Measurements from ENCODE around the gene PER3. TPM values are rescaled to one million over a fixed set of nuclear protein-coding genes. Genes with fewer than 3 reads are reported as not detected.
A peak's percentile ranks its signal among the peaks of the same experiment; 100 is the strongest.

PER3 gene
- polyA plus RNA-seq, 2 of the 4 experiments (the other 2 are of a cell fraction), result 1.9 to 3.7 TPM

- no peaks in the 10 kb centered on the region for H3K4me1 ChIP-seq
- TF ChIP-seq BHLHE40 (IDR thresholded peaks at IDR 0.05; ENCODE audit: low read depth, low read length) (no peak), TFCP2L1 (CRISPR knock-in tag; IDR thresholded peaks at IDR 0.05) (no peak), CBX8 (IDR thresholded peaks at IDR 0.05) (no peak), EP300 (IDR thresholded peaks at IDR 0.05) (no peak), MYC (IDR thresholded peaks at IDR 0.05; ENCODE audit: borderline replicate concordance, low read length) (no peak), ZC3H11A (IDR thresholded peaks at IDR 0.05) (no peak), POLR2AphosphoS2 (conservative IDR thresholded peaks at IDR 0.05; ENCODE audit: low read length) (no peak), CBX2 (IDR thresholded peaks at IDR 0.05; ENCODE audit: borderline replicate concordance, low read depth) (no peak), ELK1 (IDR thresholded peaks at IDR 0.05; ENCODE audit: low read depth, low read length) (no peak), JUNB (IDR thresholded peaks at IDR 0.05) (no peak), ZFP36 (IDR thresholded peaks at IDR 0.05; ENCODE audit: borderline replicate concordance, partially characterized antibody) (no peak), KDM1A (IDR thresholded peaks at IDR 0.05; ENCODE audit: low read depth) (no peak)
- H3K4me2 ChIP-seq, result no peak overlapping the region
- no peak overlapping the region for H3K4me3 ChIP-seq
- ChIA-PET CTCF (interaction anchor here (0.8 to 11.5 kb wide), 27 partner anchors 8 to 1034 kb away, joined by 3 to 410 read pairs (median 5); no protein-coding TSS in a partner anchor), POLR2A (interaction anchor here (1.8 kb wide), 1 partner anchor 86 kb away, joined by 6 read pairs; no protein-coding TSS in a partner anchor)
- no peak overlapping the region for H3K27ac ChIP-seq
- no peak for ATAC-seq
- no peak for FAIRE-seq
- H3K9me3 ChIP-seq, result no peaks in the 10 kb centered on the region
- WGBS (ENCODE audit: missing lambda C conversion rate), result 38% methylated on average over 3 of the region's 3 CpGs
- DNase-seq (ENCODE audit: low read depth in 1 of 2, low spot score in 1 of 2), result no peak
These were observed 30.4 kb upstream of the PER3 start for GRCh38 chr1:7753641-7754040.

GRCh38 chr1:7754234-7754633 is 29.9 kb upstream of the PER3 start:
- ATAC-seq (no peak), DNase-seq (ENCODE audit: low read depth in 1 of 2, low spot score in 1 of 2) (no peak), FAIRE-seq (no peak)
- TF ChIP-seq FOSB (CRISPR knock-in tag; IDR thresholded peaks at IDR 0.05), result no peak
- TF ChIP-seq HOXB5 (CRISPR knock-in tag; IDR thresholded peaks at IDR 0.05), result no peak
- TF ChIP-seq CHD2 (IDR thresholded peaks at IDR 0.05; ENCODE audit: low read length, partially characterized antibody), result no peak
- no peak for TF ChIP-seq POLR2AphosphoS2 (conservative IDR thresholded peaks at IDR 0.05; ENCODE audit: low read length)
- no peak for TF ChIP-seq HOXB13 (CRISPR knock-in tag; IDR thresholded peaks at IDR 0.05; ENCODE audit: low read depth)
- TF ChIP-seq KDM1A (IDR thresholded peaks at IDR 0.05; ENCODE audit: low read depth), result no peak
- no peak for TF ChIP-seq TP53 (CRISPR knock-in tag; IDR thresholded peaks at IDR 0.05)
- WGBS (ENCODE audit: missing lambda C conversion rate), result 49% methylated on average over 3 of the region's 3 CpGs
- CTCF ChIA-PET, result interaction anchor here (1.2 to 11.5 kb wide), 9 partner anchors 9 to 152 kb away, joined by 3 to 410 read pairs (median 36); no protein-coding TSS in a partner anchor
- H3K4me1 ChIP-seq, result no peaks in the 10 kb centered on the region
- POLR2A ChIA-PET, result no interaction called here
- H3K4me2 ChIP-seq, result no peak overlapping the region
- no peaks in the 10 kb centered on the region for H3K9me3 ChIP-seq
- no peak overlapping the region for H3K27ac ChIP-seq
- no peak overlapping the region for H3K4me3 ChIP-seq

- H3K4me2 ChIP-seq, result no peak overlapping the region
- 0 out of 3 replicates have a peak, but pooled peaks have one; percentile 15 for TF ChIP-seq SMC3 (IDR thresholded peaks at IDR 0.05)
- TF ChIP-seq JUN (IDR thresholded peaks at IDR 0.05), result no peak
- peak in 1 of 2 experiments; percentile 19; a peak in 1 of 5 replicates for TF ChIP-seq RAD21 (conservative IDR thresholded peaks at IDR 0.05 in 1 of 2, IDR thresholded peaks at IDR 0.05 in 1 of 2)
- FAIRE-seq, result no peak
- peak in 1 of 2 experiments; percentile 17 for DNase-seq (ENCODE audit: low read depth in 1 of 2, low spot score in 1 of 2)
- H3K4me3 ChIP-seq, result no peak overlapping the region
- POLR2A ChIA-PET, result no interaction called here
- CTCF ChIA-PET, result interaction anchor here (0.8 to 11.5 kb wide), 6 partner anchors 10 to 88 kb away, joined by 3 to 410 read pairs (median 23); no protein-coding TSS in a partner anchor
- no peak overlapping the region for H3K27ac ChIP-seq
- no peaks in the 10 kb centered on the region for H3K9me3 ChIP-seq
- ATAC-seq, result peak; percentile 56 to 82; a peak in 3 of 6 replicates
- no peaks in the 10 kb centered on the region for H3K4me1 ChIP-seq
- 78% methylated on average over 1 of the region's 1 CpG for WGBS (ENCODE audit: missing lambda C conversion rate)
These were observed 28.6 kb upstream of the PER3 start for GRCh38 chr1:7755448-7755847.

- Histone ChIP-seq H3K4me2 (no peak overlapping the region), H3K4me3 (no peak overlapping the region), H3K27ac (no peak overlapping the region), H3K9me3 (no peaks in the 10 kb centered on the region), H3K4me1 (no peaks in the 10 kb centered on the region)
- ATAC-seq (no peak), FAIRE-seq (no peak), DNase-seq (ENCODE audit: low read depth in 1 of 2, low spot score in 1 of 2) (no peak)
- ChIA-PET CTCF (interaction anchor here (0.6 to 7.4 kb wide), 3 partner anchors 91 to 856 kb away, joined by 3 to 75 read pairs (median 3); no protein-coding TSS in a partner anchor), POLR2A (no interaction called here)
- no peak for TF ChIP-seq HMGXB4 (CRISPR knock-in tag; IDR thresholded peaks at IDR 0.05; ENCODE audit: borderline replicate concordance)
- TF ChIP-seq BCL3 (IDR thresholded peaks at IDR 0.05), result no peak
- TF ChIP-seq FOXS1 (CRISPR knock-in tag; IDR thresholded peaks at IDR 0.05), result no peak
- no peak for TF ChIP-seq HOXB5 (CRISPR knock-in tag; IDR thresholded peaks at IDR 0.05)
- no peak for TF ChIP-seq EHMT2 (IDR thresholded peaks at IDR 0.05; ENCODE audit: low read depth)
- TF ChIP-seq HOXB13 (CRISPR knock-in tag; IDR thresholded peaks at IDR 0.05; ENCODE audit: low read depth), result no peak
- TF ChIP-seq MYC (IDR thresholded peaks at IDR 0.05; ENCODE audit: borderline replicate concordance, low read length), result no peak
- TF ChIP-seq HDAC2 (IDR thresholded peaks at IDR 0.05), result no peak
- TF ChIP-seq CHD4 (IDR thresholded peaks at IDR 0.05; ENCODE audit: borderline replicate concordance), result no peak
- TF ChIP-seq MAX (IDR thresholded peaks at IDR 0.05), result no peak
- TF ChIP-seq EP300 (IDR thresholded peaks at IDR 0.05), result no peak
- no peak for TF ChIP-seq HOXA7 (CRISPR knock-in tag; IDR thresholded peaks at IDR 0.05)
- 84% methylated on average over 6 of the region's 6 CpGs for WGBS (ENCODE audit: missing lambda C conversion rate)
These were observed 23.8 kb upstream of the PER3 start for GRCh38 chr1:7760245-7760644.
